Endothelial cell of umbilical vein (primary cell): ENCODE results near the gene NEDD9. TPM values are rescaled to one million over a fixed set of nuclear protein-coding genes. Genes with fewer than 3 reads are reported as not detected.

Experiments used
- BruUV-seq: library from RNA; stranded (reverse); fragments of 400-500 nt; replicated peaks from 2 replicates; lab custom pipeline; 2021; lab: Mats Ljungman, UMichigan
- CTCF ChIA-PET: fragments of 300-600, 350-600 bp; sonication (Branson Sonifier 250); formaldehyde crosslinking; loops from one replicate; lab custom pipeline; 2021; ENCODE audit warnings: antibody characterized with exemption, inconsistent platforms; lab: Charles Lee
- POLR2A ChIA-PET: fragments of 300-600, 350-600 bp; sonication (Branson Sonifier 250); formaldehyde crosslinking; loops from one replicate; lab custom pipeline; 2021; ENCODE audit warnings: antibody characterized with exemption, inconsistent platforms; lab: Charles Lee
- DNase-seq: peaks from one replicate; pipeline ENCODE4 v3.0.0-alpha.2; 2011; ENCODE audit warnings: low read depth, low spot score
- FAIRE-seq: peaks from 2 replicates; lab custom pipeline; 2011; peaks lifted over from hg19 to GRCh38; lab: Jason Lieb, UNC
- H2AFZ ChIP-seq: 2 replicates; pipeline ENCODE4 v1.6.0; 2012; ENCODE audit warnings: low read depth, low read length, control low read depth, inconsistent platforms
- H3K27ac ChIP-seq: 2 replicates; pipeline ENCODE4 v1.5.1; 2011; ENCODE audit warnings: low read depth, mild to moderate bottlenecking, control low read depth, low read length, moderate library complexity; ENCODE audit not compliant: insufficient read depth
- H3K27me3 ChIP-seq, 2 experiments: 2 replicates each; pipeline versions ENCODE4 v1.6.0 to v1.6.1; 2011; ENCODE audit warnings: low read length in 2 of 2, mixed read lengths in 1 of 2; ENCODE audit not compliant: control insufficient read depth in 2 of 2, insufficient read depth in 2 of 2
- H3K36me3 ChIP-seq, 2 experiments: 2 replicates in 1 of 2; 3 replicates in 1 of 2; pipeline ENCODE4 v1.5.1; 2011; ENCODE audit warnings: low read length in 2 of 2, mild to moderate bottlenecking in 1 of 2, moderate library complexity in 1 of 2; ENCODE audit not compliant: control insufficient read depth in 2 of 2, insufficient read depth in 2 of 2; ENCODE audit errors: extremely low read depth in 1 of 2
- H3K4me1 ChIP-seq: 3 replicates; pipeline ENCODE4 v1.5.1; 2011; ENCODE audit warnings: mild to moderate bottlenecking, low read length; ENCODE audit not compliant: control insufficient read depth, insufficient read depth; ENCODE audit errors: extremely low read depth
- H3K4me2 ChIP-seq: 2 replicates; pipeline ENCODE4 v1.6.1; 2011; ENCODE audit warnings: low read length, control low read depth, mixed read lengths; ENCODE audit not compliant: insufficient read depth
- H3K4me3 ChIP-seq, 3 experiments: fragments of 200-600 bp in 1 of 3; sonication (generic), shearing (Covaris generic) in 1 of 3; replicated peaks in 1 of 3; 2 replicates each; pipeline ENCODE4 v1.5.1; 2011 to 2016; ENCODE audit warnings: control low read depth in 3 of 3, low read length in 3 of 3, mild to moderate bottlenecking in 2 of 3, inconsistent platforms in 1 of 3, low read depth in 1 of 3, moderate library complexity in 1 of 3; ENCODE audit not compliant: insufficient read depth in 1 of 3
- H3K79me2 ChIP-seq: 2 replicates; pipeline ENCODE4 v1.6.0; 2012; ENCODE audit warnings: low read length, inconsistent platforms; ENCODE audit not compliant: control insufficient read depth, insufficient read depth
- H3K9ac ChIP-seq: replicated peaks from 2 replicates; pipeline ENCODE3; 2011; ENCODE audit warnings: low read length, control low read depth; ENCODE audit not compliant: insufficient read depth; ENCODE audit errors: extremely low read depth
- H3K9me1 ChIP-seq: replicated peaks from 3 replicates; pipeline ENCODE4 v1.6.0; 2011; ENCODE audit warnings: mild to moderate bottlenecking, low read length; ENCODE audit not compliant: control insufficient read depth, insufficient read depth; ENCODE audit errors: extremely low read depth
- H3K9me3 ChIP-seq: replicated peaks from 2 replicates; pipeline ENCODE4 v1.5.1; 2012; ENCODE audit warnings: low read length, inconsistent platforms; ENCODE audit not compliant: control insufficient read depth, insufficient read depth
- H4K20me1 ChIP-seq: replicated peaks from 2 replicates; pipeline ENCODE3; 2011; ENCODE audit warnings: mild to moderate bottlenecking, low read length; ENCODE audit not compliant: control insufficient read depth, insufficient read depth; ENCODE audit errors: extremely low read depth
- CTCF ChIP-seq, 2 donors: IDR thresholded peaks; 1 replicate in 1 of 2; 2 replicates in 1 of 2; pipeline ENCODE4 v1.5.1; 2011; ENCODE audit warnings: low read length in 2 of 2, mild to moderate bottlenecking in 2 of 2, moderate library complexity in 2 of 2, control low read depth in 1 of 2, inconsistent platforms in 1 of 2, low read depth in 1 of 2; ENCODE audit not compliant: insufficient read depth in 1 of 2; ENCODE audit errors: extremely low read depth in 1 of 2
- EZH2 ChIP-seq: IDR thresholded peaks from 2 replicates; pipeline ENCODE4 v1.6.1; 2012; ENCODE audit warnings: borderline replicate concordance, low read depth, mild to moderate bottlenecking, moderate library complexity, low read length, inconsistent platforms; ENCODE audit not compliant: severe bottlenecking
- FOS ChIP-seq: IDR thresholded peaks from 2 replicates; pipeline ENCODE4 v1.6.1; 2011; ENCODE audit warnings: mild to moderate bottlenecking, low read length, moderate library complexity, borderline replicate concordance; ENCODE audit not compliant: insufficient read depth
- GATA2 ChIP-seq: IDR thresholded peaks from 2 replicates; pipeline ENCODE4 v1.7.0; 2011; ENCODE audit warnings: low read depth, mild to moderate bottlenecking, moderate library complexity, mixed read lengths, low read length; ENCODE audit not compliant: insufficient read length, insufficient read depth
- JUN ChIP-seq: IDR thresholded peaks from 2 replicates; pipeline ENCODE4 v1.6.1; 2011; ENCODE audit warnings: borderline replicate concordance, low read depth; ENCODE audit not compliant: insufficient read length, insufficient read depth
- MAX ChIP-seq: IDR thresholded peaks from 2 replicates; pipeline ENCODE4 v1.6.1; 2011; ENCODE audit not compliant: insufficient read depth, insufficient read length
- MYC ChIP-seq: IDR thresholded peaks from one replicate; pipeline ENCODE4 v1.6.1; 2011; ENCODE audit warnings: mild to moderate bottlenecking, low read depth, low read length
- POLR2A ChIP-seq: IDR thresholded peaks from 2 replicates; pipeline ENCODE4 v1.6.1; 2012; ENCODE audit warnings: low read depth, mild to moderate bottlenecking, control low read depth, low read length
- POLR2AphosphoS5 ChIP-seq: IDR thresholded peaks from 2 replicates; pipeline ENCODE4 v1.6.1; 2012; ENCODE audit warnings: low read depth, mild to moderate bottlenecking, control low read depth, low read length, moderate library complexity; ENCODE audit not compliant: insufficient read depth
- dilution Hi-C: fragments of 300-500 bp; cut with MboI; formaldehyde crosslinking; loops from one replicate; pipeline ENCODE4 v1.15.0; 2019; ENCODE audit warnings: low sequenced_read_pairs; ENCODE audit not compliant: extremely low pct_ligation_motif_present
- intact Hi-C: fragments of 100-400 bp; cut with micrococcal nuclease; formaldehyde crosslinking; loops from one replicate; pipeline ENCODE4 v1.10.0; 2022
- polyA plus RNA-seq, 4 experiments: library from polyadenylated mRNA; depleted of rRNA in 3 of 4; stranded (reverse) in 3 of 4; unstranded in 1 of 4; fragments of >200 nt; gene quantifications; 2 replicates each; pipeline versions ENCODE4 v1.2.1 to v1.2.3, GENCODE V29; 2011 to 2012; ENCODE audit warnings: missing spikeins in 1 of 4
- total RNA-seq: library from RNA; stranded (reverse); gene quantifications from 2 replicates; pipeline ENCODE4 v1.2.3, GENCODE V29; 2021

The NEDD9 gene
- total and polyA plus RNA-seq, 2 donors (not counting 3 experiments of a cell fraction or from before 2014, with no cell fraction given), result 55.2 to 61.0 TPM

DNA sequence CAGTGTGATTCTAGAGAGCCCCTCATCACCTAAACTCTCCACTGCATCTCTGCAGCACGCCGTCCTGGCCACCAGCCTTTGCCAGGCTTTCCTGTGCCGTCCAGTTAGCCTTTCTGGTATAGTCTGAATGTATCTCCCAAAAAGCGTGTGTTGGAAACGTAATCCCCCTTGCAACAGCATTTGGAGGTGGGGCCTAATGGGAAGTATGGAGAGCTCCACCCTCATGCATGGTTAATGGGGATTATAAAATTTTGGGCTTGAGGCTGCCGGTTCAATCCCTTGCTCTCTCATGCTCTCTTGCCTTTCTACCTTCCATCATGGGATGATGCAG lies 53.4 kb downstream of the NEDD9 start:
- Histone ChIP-seq H3K4me2 (no peak overlapping the region), H3K4me1 (no peaks in the 10 kb centered on the region), H3K36me3 (peaks cover 2 to 6% of the 10 kb centered on the region in 2 experiments), H3K9me1 (no peaks in the 10 kb centered on the region), H3K79me2 (no peaks in the 10 kb centered on the region), H3K9me3 (no peaks in the 10 kb centered on the region), H3K4me3 (no peak overlapping the region), H2AFZ (no peak overlapping the region), H3K9ac (no peak overlapping the region), H4K20me1 (no peaks in the 10 kb centered on the region), H3K27ac (no peak overlapping the region), H3K27me3 (no peaks in the 10 kb centered on the region)
- no peak for DNase-seq
- intact Hi-C loops, result no loop called here
- CTCF ChIA-PET, result interaction anchor here (1.9 kb wide), 1 partner anchor 318 kb away, joined by 6 read pairs; no protein-coding TSS in a partner anchor
- POLR2A ChIA-PET, result no interaction called here
- no TSS peak for BruUV-seq
- dilution Hi-C loops, result no loop called here
- FAIRE-seq, result no peak
- TF ChIP-seq MYC, result no peak
- TF ChIP-seq POLR2A, result no peak
- TF ChIP-seq GATA2, result no peak
- no peak for TF ChIP-seq EZH2
- no peak for TF ChIP-seq POLR2AphosphoS5

GRCh38 chr6:11177271-11177670 lies 55.2 kb downstream of the NEDD9 start:
- intact Hi-C loops (no loop called here), dilution Hi-C loops (no loop called here)
- H3K9me1 ChIP-seq, result no peaks in the 10 kb centered on the region
- no peak overlapping the region for H2AFZ ChIP-seq
- no peak overlapping the region for H3K9ac ChIP-seq
- no peak for DNase-seq
- no peaks in the 10 kb centered on the region for H3K9me3 ChIP-seq
- no peaks in the 10 kb centered on the region for H3K79me2 ChIP-seq
- H3K4me2 ChIP-seq, result no peak overlapping the region
- no peaks in the 10 kb centered on the region for H3K27me3 ChIP-seq
- no peaks in the 10 kb centered on the region for H3K4me1 ChIP-seq
- H4K20me1 ChIP-seq, result no peaks in the 10 kb centered on the region
- H3K36me3 ChIP-seq, result no peaks in the 10 kb centered on the region
- H3K4me3 ChIP-seq, result no peak overlapping the region
- POLR2A ChIA-PET, result no interaction called here
- FAIRE-seq, result no peak
- BruUV-seq, result no TSS peak
- no peak overlapping the region for H3K27ac ChIP-seq
- CTCF ChIA-PET, result interaction anchor here (1.5 kb wide), 1 partner anchor 46 kb away, joined by 3 read pairs; no protein-coding TSS in a partner anchor
- TF ChIP-seq CTCF (IDR thresholded peaks at IDR 0.05; ENCODE audit: extremely low read depth in 1 of 2, insufficient read depth in 1 of 2, low read depth in 1 of 2, low read length in 2 of 2), result no peak
- TF ChIP-seq MAX, result no peak
- no peak for TF ChIP-seq POLR2AphosphoS5
- TF ChIP-seq JUN, result no peak
- TF ChIP-seq FOS, result no peak
- TF ChIP-seq MYC, result no peak
- no peak for TF ChIP-seq EZH2
- TF ChIP-seq POLR2A, result no peak
- no peak for TF ChIP-seq GATA2
